GM23338 (cell line): ENCODE results near the gene TNNT1. TPM values are rescaled to one million over a fixed set of nuclear protein-coding genes. Genes with fewer than 3 reads are reported as not detected.

Experiments used
- ATAC-seq: fragments of 200-7000 bp; cut with Tn5 transposase; 3 replicates; pipeline ENCODE4 v1.9.1; 2020
- DNase-seq: peaks from one replicate; pipeline ENCODE4 v3.0.0-alpha.2; 2015; ENCODE audit warnings: low spot score
- H2AFZ ChIP-seq: fragments of 200-600 bp; sonication (generic); 2 replicates; pipeline ENCODE4 v1.8.0; 2016; ENCODE audit warnings: antibody characterized with exemption, mild to moderate bottlenecking, moderate library complexity
- H3F3A ChIP-seq: fragments of 200-600 bp; sonication (generic); replicated peaks from 2 replicates; pipeline ENCODE4 v1.8.0; 2017; ENCODE audit warnings: antibody characterized with exemption, mixed run types, low read depth
- H3K27ac ChIP-seq: fragments of 200-600 bp; sonication (generic); 2 replicates; pipeline ENCODE4 v1.6.1; 2016; ENCODE audit warnings: low read depth
- H3K27me3 ChIP-seq: fragments of 200-600 bp; sonication (generic); 2 replicates; pipeline ENCODE4 v1.8.0; 2016; ENCODE audit warnings: mild to moderate bottlenecking, mixed run types, moderate library complexity; ENCODE audit not compliant: insufficient read depth
- H3K36me3 ChIP-seq: fragments of 200-600 bp; sonication (generic); 2 replicates; pipeline ENCODE4 v1.8.0; 2016; ENCODE audit warnings: mild to moderate bottlenecking; ENCODE audit not compliant: insufficient read depth
- H3K4me1 ChIP-seq: fragments of 200-600 bp; sonication (generic); 2 replicates; pipeline ENCODE4 v1.8.0; 2016; ENCODE audit warnings: mild to moderate bottlenecking, moderate library complexity; ENCODE audit not compliant: insufficient read depth
- H3K4me2 ChIP-seq: fragments of 200-600 bp; sonication (generic); 2 replicates; pipeline ENCODE4 v1.7.1; 2017; ENCODE audit warnings: mixed run types
- H3K4me3 ChIP-seq: fragments of 200-600 bp; sonication (generic); 2 replicates; pipeline ENCODE4 v1.6.1; 2016; ENCODE audit warnings: mixed run types
- H3K79me2 ChIP-seq: fragments of 200-600 bp; sonication (generic); replicated peaks from 2 replicates; pipeline ENCODE4 v1.8.0; 2017; ENCODE audit warnings: mild to moderate bottlenecking; ENCODE audit not compliant: insufficient read depth
- H3K9me2 ChIP-seq: fragments of 200-600 bp; sonication (generic); 2 replicates; pipeline ENCODE4 v1.8.0; 2017; ENCODE audit not compliant: insufficient read depth
- H4K20me1 ChIP-seq: fragments of 200-600 bp; sonication (generic); replicated peaks from 2 replicates; pipeline ENCODE4 v1.8.0; 2017; ENCODE audit warnings: mild to moderate bottlenecking; ENCODE audit not compliant: insufficient read depth
- H3K27ac Mint-ChIP-seq: 2 replicates; pipeline ENCODE4 v1.8.0; 2020; ENCODE audit warnings: inconsistent platforms, mild to moderate bottlenecking, moderate library complexity, mixed read lengths
- H3K27me3 Mint-ChIP-seq: 3 replicates; pipeline ENCODE4 v1.8.0; 2022; ENCODE audit warnings: low read depth, mild to moderate bottlenecking, moderate library complexity, mixed read lengths, inconsistent platforms; ENCODE audit not compliant: insufficient read depth, poor library complexity
- H3K36me3 Mint-ChIP-seq: 3 replicates; pipeline ENCODE4 v1.8.0; 2021; ENCODE audit warnings: low read depth, mild to moderate bottlenecking, inconsistent platforms, moderate library complexity, mixed read lengths
- H3K4me1 Mint-ChIP-seq: 3 replicates; pipeline ENCODE4 v1.8.0; 2020; ENCODE audit warnings: mild to moderate bottlenecking, inconsistent platforms, mixed read lengths
- H3K4me3 Mint-ChIP-seq: 3 replicates; pipeline ENCODE4 v1.8.0; 2021; ENCODE audit warnings: moderate library complexity, mild to moderate bottlenecking, inconsistent platforms, mixed read lengths
- H3K9me3 Mint-ChIP-seq: 3 replicates; pipeline ENCODE4 v1.8.0; 2020; ENCODE audit warnings: moderate library complexity, mild to moderate bottlenecking, inconsistent platforms, mixed read lengths
- CREB1 ChIP-seq: fragments of 250-450 bp; sonication (Bioruptor Pico); IDR thresholded peaks from 2 replicates; pipeline ENCODE4 v1.5.0; 2020; ENCODE audit warnings: low read depth, mild to moderate bottlenecking, moderate library complexity
- CTCF ChIP-seq, 2 experiments: fragments of 200-600 bp in 1 of 2; sonication (generic) in 1 of 2; conservative IDR thresholded peaks; 2 replicates each; pipeline versions ENCODE4 v1.5.1 to v1.6.1; 2016 to 2017; ENCODE audit warnings: antibody characterized with exemption in 2 of 2, low read depth in 2 of 2, mild to moderate bottlenecking in 2 of 2, moderate library complexity in 1 of 2
- ETS1 ChIP-seq: IDR thresholded peaks from 2 replicates; pipeline ENCODE4 v1.6.1; 2016; ENCODE audit warnings: antibody characterized with exemption
- EZH2 ChIP-seq: fragments of 200-600 bp; sonication (generic); IDR thresholded peaks from one replicate; pipeline ENCODE4 v1.8.0; 2017; ENCODE audit warnings: antibody characterized with exemption, mild to moderate bottlenecking, low read depth; ENCODE audit not compliant: unreplicated experiment
- EZH2phosphoT487 ChIP-seq: fragments of 200-600 bp; sonication (generic); IDR thresholded peaks from one replicate; pipeline ENCODE4 v1.8.1; 2018; ENCODE audit warnings: antibody characterized with exemption; ENCODE audit not compliant: unreplicated experiment
- JUNB ChIP-seq: IDR thresholded peaks from one replicate; pipeline ENCODE4 v1.6.1; 2016; ENCODE audit warnings: antibody characterized with exemption; ENCODE audit not compliant: unreplicated experiment
- NANOG ChIP-seq: IDR thresholded peaks from 2 replicates; pipeline ENCODE4 v1.6.1; 2016; ENCODE audit warnings: antibody characterized with exemption, borderline replicate concordance
- POLR2AphosphoS5 ChIP-seq: IDR thresholded peaks from 2 replicates; pipeline ENCODE4 v1.6.1; 2016; ENCODE audit warnings: antibody characterized with exemption, low read depth
- REST ChIP-seq: IDR thresholded peaks from one replicate; pipeline ENCODE4 v1.6.1; 2018; ENCODE audit warnings: antibody characterized with exemption; ENCODE audit not compliant: unreplicated experiment
- STAT1 ChIP-seq: IDR thresholded peaks from one replicate; pipeline ENCODE4 v1.6.1; 2016; ENCODE audit warnings: antibody characterized with exemption; ENCODE audit not compliant: unreplicated experiment
- ZNF114 ChIP-seq: fragments of 250-450 bp; sonication (Bioruptor Pico); IDR thresholded peaks from 2 replicates; pipeline ENCODE4 v1.5.0; 2020; ENCODE audit warnings: mild to moderate bottlenecking, moderate library complexity
- ZNF331 ChIP-seq: fragments of 250-450 bp; sonication (Bioruptor Pico); IDR thresholded peaks from 2 replicates; pipeline ENCODE4 v1.5.0; 2020; ENCODE audit warnings: low read depth, mild to moderate bottlenecking, moderate library complexity
- ZNF462 ChIP-seq: fragments of 250-450 bp; sonication (Bioruptor Pico); IDR thresholded peaks from 2 replicates; pipeline ENCODE4 v1.5.0; 2020; ENCODE audit warnings: mild to moderate bottlenecking, moderate library complexity
- polyA plus RNA-seq: library from polyadenylated mRNA; unstranded; fragments of >200 nt; fragmentation: Nextera tagmentation; extraction: Ambion mirVana; gene quantifications from 2 replicates; pipeline ENCODE4 v1.2.1, GENCODE V29; 2016
- total RNA-seq: library from RNA; depleted of rRNA; stranded (reverse); fragments of >200 nt; shearing (Covaris generic); gene quantifications from 2 replicates; pipeline ENCODE4 v1.2.3, GENCODE V29; 2014

The TNNT1 gene
- total and polyA plus RNA-seq, 2 experiments from 2014 or later: 59.3 to 150 TPM

- TF ChIP-seq ZNF331 (CRISPR knock-in tag): no peak
- TF ChIP-seq EZH2: no peak
These were observed 47.8 kb upstream of the TNNT1 start (continued) for GRCh38 chr19:55196803-55197202.

- Histone ChIP-seq H3K9me2 (peaks cover 7% of the 10 kb centered on the region; the same call in 1 of the 2 replicates), H3F3A (no peaks in the 10 kb centered on the region), H3K4me3 (no peak overlapping the region), H3K27me3 (no peaks in the 10 kb centered on the region), H3K27ac (no peak overlapping the region), H3K4me1 (no peaks in the 10 kb centered on the region), H2AFZ (no peak overlapping the region), H3K79me2 (no peaks in the 10 kb centered on the region), H3K4me2 (no peak overlapping the region), H3K36me3 (no peaks in the 10 kb centered on the region), H4K20me1 (no peaks in the 10 kb centered on the region)
- no peak for TF ChIP-seq NANOG
- TF ChIP-seq ETS1: no peak
- TF ChIP-seq STAT1: no peak
- TF ChIP-seq EZH2: no peak
- no peak for TF ChIP-seq JUNB
- TF ChIP-seq ZNF114 (CRISPR knock-in tag): no peak
- TF ChIP-seq ZNF462 (CRISPR knock-in tag): no peak
- TF ChIP-seq POLR2AphosphoS5: no peak
- TF ChIP-seq ZNF331 (CRISPR knock-in tag): no peak
- no peak for TF ChIP-seq CREB1
- no peak for TF ChIP-seq EZH2phosphoT487
- TF ChIP-seq CTCF (conservative IDR thresholded peaks at IDR 0.05; ENCODE audit: low read depth in 2 of 2): no peak
- TF ChIP-seq REST: no peak
- Mint-ChIP-seq H3K4me1 (no peaks in the 10 kb centered on the region), H3K4me3 (no peak overlapping the region), H3K36me3 (no peaks in the 10 kb centered on the region), H3K9me3 (no peaks in the 10 kb centered on the region), H3K27me3 (peaks cover 3% of the 10 kb centered on the region), H3K27ac (no peak overlapping the region)
- ATAC-seq (no peak), DNase-seq (no peak)
These were observed 44.5 kb upstream of the TNNT1 start for GRCh38 chr19:55193481-55193880.
